ENCODE results near the gene FCHO2. TPM values are rescaled to one million over a fixed set of nuclear protein-coding genes. Genes with fewer than 3 reads are reported as not detected.

FCHO2 gene
- total RNA-seq, 1 donor from 2014 or later, result 13.3 TPM

DNA sequence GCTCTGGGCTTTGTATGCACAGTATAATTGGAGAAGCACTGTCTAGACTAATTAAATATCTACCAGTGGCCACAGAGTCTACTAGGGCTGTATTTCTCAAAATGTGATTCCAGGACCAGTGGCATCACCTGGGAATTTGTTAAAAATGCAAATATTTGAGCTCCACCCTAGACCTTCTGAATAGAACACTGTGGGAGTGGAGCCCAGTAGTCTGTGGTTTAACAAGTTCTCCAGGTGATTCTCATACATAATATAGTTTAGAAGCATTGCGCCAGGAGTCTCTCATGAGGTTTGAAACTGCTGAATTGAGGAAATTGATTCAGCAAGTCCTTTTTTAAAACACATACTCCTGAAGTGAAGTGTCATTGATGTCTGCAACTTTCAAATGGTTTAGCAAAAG is 74.7 kb downstream of the FCHO2 start:
- H3K27ac Mint-ChIP-seq (ENCODE audit: unreplicated experiment), result no peak overlapping the region
- H3K36me3 Mint-ChIP-seq (ENCODE audit: unreplicated experiment), result no peaks in the 10 kb centered on the region
- TF ChIP-seq, protein P1, sequence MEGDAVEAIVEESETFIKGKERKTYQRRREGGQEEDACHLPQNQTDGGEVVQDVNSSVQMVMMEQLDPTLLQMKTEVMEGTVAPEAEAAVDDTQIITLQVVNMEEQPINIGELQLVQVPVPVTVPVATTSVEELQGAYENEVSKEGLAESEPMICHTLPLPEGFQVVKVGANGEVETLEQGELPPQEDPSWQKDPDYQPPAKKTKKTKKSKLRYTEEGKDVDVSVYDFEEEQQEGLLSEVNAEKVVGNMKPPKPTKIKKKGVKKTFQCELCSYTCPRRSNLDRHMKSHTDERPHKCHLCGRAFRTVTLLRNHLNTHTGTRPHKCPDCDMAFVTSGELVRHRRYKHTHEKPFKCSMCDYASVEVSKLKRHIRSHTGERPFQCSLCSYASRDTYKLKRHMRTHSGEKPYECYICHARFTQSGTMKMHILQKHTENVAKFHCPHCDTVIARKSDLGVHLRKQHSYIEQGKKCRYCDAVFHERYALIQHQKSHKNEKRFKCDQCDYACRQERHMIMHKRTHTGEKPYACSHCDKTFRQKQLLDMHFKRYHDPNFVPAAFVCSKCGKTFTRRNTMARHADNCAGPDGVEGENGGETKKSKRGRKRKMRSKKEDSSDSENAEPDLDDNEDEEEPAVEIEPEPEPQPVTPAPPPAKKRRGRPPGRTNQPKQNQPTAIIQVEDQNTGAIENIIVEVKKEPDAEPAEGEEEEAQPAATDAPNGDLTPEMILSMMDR (IDR thresholded peaks at IDR 0.05; ENCODE audit: partially characterized antibody, unreplicated experiment), result no peak
- peaks cover 7% of the 10 kb centered on the region for H3K4me1 Mint-ChIP-seq (ENCODE audit: low read depth, unreplicated experiment)
- H3K4me3 Mint-ChIP-seq (ENCODE audit: unreplicated experiment), result no peak overlapping the region
- H3K27me3 Mint-ChIP-seq (ENCODE audit: unreplicated experiment), result no peaks in the 10 kb centered on the region
- H3K9me3 Mint-ChIP-seq (ENCODE audit: unreplicated experiment), result no peaks in the 10 kb centered on the region
- no peak for DNase-seq

DNA sequence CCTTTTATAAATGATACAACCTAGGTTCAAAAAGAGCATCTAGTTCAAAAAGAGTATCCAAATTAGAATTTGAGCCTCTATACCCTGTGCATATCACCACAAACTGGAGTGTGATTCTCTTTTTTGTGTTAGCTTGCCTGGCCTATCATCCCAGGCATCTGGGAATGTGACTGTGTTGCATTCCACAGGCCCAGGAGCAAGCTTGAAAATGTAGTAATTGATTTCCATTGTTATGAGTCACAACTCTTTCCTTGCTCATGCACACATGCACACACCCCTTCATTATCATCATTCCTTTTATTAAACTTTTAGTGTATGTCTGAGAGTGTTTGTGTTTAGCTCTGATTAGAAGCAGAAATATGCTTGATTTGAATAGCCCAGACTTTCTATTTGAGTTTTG is 75.2 kb downstream of the FCHO2 start:
- Mint-ChIP-seq H3K36me3 (ENCODE audit: unreplicated experiment) (no peaks in the 10 kb centered on the region), H3K4me3 (ENCODE audit: unreplicated experiment) (no peak overlapping the region), H3K9me3 (ENCODE audit: unreplicated experiment) (no peaks in the 10 kb centered on the region), H3K27ac (ENCODE audit: unreplicated experiment) (no peak overlapping the region), H3K4me1 (ENCODE audit: low read depth, unreplicated experiment) (peaks cover 7% of the 10 kb centered on the region), H3K27me3 (ENCODE audit: unreplicated experiment) (no peaks in the 10 kb centered on the region)
- TF ChIP-seq, protein P1 (IDR thresholded peaks at IDR 0.05; ENCODE audit: partially characterized antibody, unreplicated experiment), result no peak
- no peak for DNase-seq

DNA sequence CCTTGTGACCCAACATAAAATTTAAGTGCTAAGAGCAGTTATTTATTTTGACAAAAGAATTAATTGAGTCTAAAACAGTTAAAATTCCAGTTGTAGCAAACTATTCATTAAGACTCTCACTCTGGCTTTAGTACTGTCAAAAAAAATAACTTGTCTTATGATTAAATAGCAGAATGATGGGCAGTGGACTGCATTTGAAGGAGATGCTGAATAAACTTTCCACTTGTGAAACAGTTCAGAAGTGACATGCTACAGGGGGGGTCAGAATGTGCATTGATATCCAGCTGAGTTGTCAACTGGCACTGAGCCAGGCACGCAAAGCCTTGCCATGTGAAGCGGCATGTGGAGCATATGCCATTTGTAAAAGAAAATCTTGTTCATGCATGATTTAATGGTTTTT is 76.0 kb downstream of the FCHO2 start:
- TF ChIP-seq, protein P1 (IDR thresholded peaks at IDR 0.05; ENCODE audit: partially characterized antibody, unreplicated experiment), result no peak
- no peak for DNase-seq
- H3K4me1 Mint-ChIP-seq (ENCODE audit: low read depth, unreplicated experiment), result peaks cover 7% of the 10 kb centered on the region
- no peak overlapping the region for H3K27ac Mint-ChIP-seq (ENCODE audit: unreplicated experiment)
- no peaks in the 10 kb centered on the region for H3K27me3 Mint-ChIP-seq (ENCODE audit: unreplicated experiment)
- H3K36me3 Mint-ChIP-seq (ENCODE audit: unreplicated experiment), result no peaks in the 10 kb centered on the region
- H3K4me3 Mint-ChIP-seq (ENCODE audit: unreplicated experiment), result no peak overlapping the region
- no peaks in the 10 kb centered on the region for H3K9me3 Mint-ChIP-seq (ENCODE audit: unreplicated experiment)

DNA sequence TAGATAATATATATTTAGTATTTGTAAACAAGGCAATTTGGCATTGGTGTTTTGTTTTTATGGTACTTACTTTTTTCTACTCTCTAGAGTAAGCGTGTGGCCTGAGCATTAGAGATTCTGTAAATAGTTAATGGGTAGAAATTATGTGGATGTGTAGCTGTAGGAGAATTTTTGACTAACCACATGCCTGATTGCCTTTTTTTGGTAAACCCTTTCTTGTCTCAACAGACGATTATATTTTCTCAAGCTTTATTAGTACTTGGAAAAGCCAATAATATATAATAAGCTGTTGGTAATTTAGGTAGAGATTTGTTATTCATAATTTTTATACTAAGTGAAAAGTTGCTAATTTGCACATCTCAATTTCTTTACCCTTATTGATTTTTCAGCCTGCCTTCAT is 76.8 kb downstream of the FCHO2 start:
- Mint-ChIP-seq H3K4me1 (ENCODE audit: low read depth, unreplicated experiment) (peaks cover 7% of the 10 kb centered on the region), H3K27ac (ENCODE audit: unreplicated experiment) (no peak overlapping the region), H3K4me3 (ENCODE audit: unreplicated experiment) (no peak overlapping the region), H3K27me3 (ENCODE audit: unreplicated experiment) (no peaks in the 10 kb centered on the region), H3K36me3 (ENCODE audit: unreplicated experiment) (no peaks in the 10 kb centered on the region), H3K9me3 (ENCODE audit: unreplicated experiment) (no peaks in the 10 kb centered on the region)
- TF ChIP-seq, protein P1 (IDR thresholded peaks at IDR 0.05; ENCODE audit: partially characterized antibody, unreplicated experiment), result no peak
- no peak for DNase-seq

DNA sequence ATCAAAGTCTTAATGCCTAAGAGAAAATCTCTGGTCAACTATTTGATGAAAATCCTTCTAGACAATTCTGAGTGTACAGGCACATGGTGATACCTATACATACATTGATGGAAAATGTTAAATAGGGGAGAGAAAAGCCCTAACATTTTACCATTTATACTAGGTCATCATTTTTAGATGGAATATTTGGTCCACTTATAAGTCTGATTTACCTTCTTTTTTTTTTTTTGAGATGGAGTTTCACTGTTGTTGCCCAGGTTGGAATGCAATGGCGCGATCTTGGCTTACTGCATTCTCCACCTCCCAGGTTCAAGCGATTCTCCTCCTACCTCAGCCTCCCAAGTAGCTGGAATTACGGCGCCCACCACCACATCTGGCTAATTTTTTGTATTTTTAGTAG is 81.7 kb downstream of the FCHO2 start:
- H3K4me3 Mint-ChIP-seq (ENCODE audit: unreplicated experiment), result no peak overlapping the region
- TF ChIP-seq, protein P1 (IDR thresholded peaks at IDR 0.05; ENCODE audit: partially characterized antibody, unreplicated experiment), result no peak
- no peaks in the 10 kb centered on the region for H3K27me3 Mint-ChIP-seq (ENCODE audit: unreplicated experiment)
- no peaks in the 10 kb centered on the region for H3K36me3 Mint-ChIP-seq (ENCODE audit: unreplicated experiment)
- DNase-seq, result no peak
- H3K4me1 Mint-ChIP-seq (ENCODE audit: low read depth, unreplicated experiment), result no peaks in the 10 kb centered on the region
- H3K9me3 Mint-ChIP-seq (ENCODE audit: unreplicated experiment), result no peaks in the 10 kb centered on the region
- no peak overlapping the region for H3K27ac Mint-ChIP-seq (ENCODE audit: unreplicated experiment)

All from glutamatergic neuron (in vitro differentiated cells).